HK-2 (cell line): Measurements from ENCODE around the gene TAF4B.
"Not testable (repeated sequence)": the region's sequence is repeated elsewhere in the genome, so short reads cannot be mapped to it uniquely, and the experiment has no call there.

Source experiments
- DNase-seq: peaks from one replicate; pipeline ENCODE4 v3.0.0-alpha.2; 2018; ENCODE audit not compliant: unreplicated experiment

Gene TAF4B

GRCh38 chr18:26238718-26239117, 12.5 kb downstream of the TAF4B start:
- not testable (repeated sequence) for DNase-seq

GRCh38 chr18:26242392-26242791, 16.1 kb downstream of the TAF4B start:
- not testable (repeated sequence) for DNase-seq

GRCh38 chr18:26245434-26245833, 19.2 kb downstream of the TAF4B start:
- DNase-seq: not testable (repeated sequence)

- no peak for DNase-seq
Measured at GRCh38 chr18:26252411-26252810, 26.2 kb downstream of the TAF4B start.

- DNase-seq: not testable (repeated sequence)
Measured at GRCh38 chr18:26254808-26255207, 28.6 kb downstream of the TAF4B start.

GRCh38 chr18:26255695-26256622, 29.7 kb downstream of the TAF4B start:
- DNase-seq: no peak

- DNase-seq: no peak
Measured at GRCh38 chr18:26258711-26259110, 32.5 kb downstream of the TAF4B start.

GRCh38 chr18:26259416-26259815, 33.2 kb downstream of the TAF4B start:
- not testable (repeated sequence) for DNase-seq

- no peak for DNase-seq
Measured at GRCh38 chr18:26262156-26262555, 35.9 kb downstream of the TAF4B start.

- no peak for DNase-seq
Measured at GRCh38 chr18:26267357-26267930, 41.2 kb downstream of the TAF4B start.

- DNase-seq: no peak
Measured at GRCh38 chr18:26268454-26268853, 42.2 kb downstream of the TAF4B start.

- DNase-seq: no peak
Measured at GRCh38 chr18:26271917-26272549, 45.8 kb downstream of the TAF4B start.

- no peak for DNase-seq
Measured at GRCh38 chr18:26277374-26277773, 51.1 kb downstream of the TAF4B start.

- DNase-seq: no peak
Measured at GRCh38 chr18:26279428-26279827, 53.2 kb downstream of the TAF4B start.

GRCh38 chr18:26286008-26286407, 59.8 kb downstream of the TAF4B start:
- DNase-seq: no peak

GRCh38 chr18:26287644-26288043, 61.4 kb downstream of the TAF4B start:
- no peak for DNase-seq

GRCh38 chr18:26290385-26290784, 64.1 kb downstream of the TAF4B start:
- no peak for DNase-seq

- no peak for DNase-seq
Measured at GRCh38 chr18:26293982-26294381, 67.7 kb downstream of the TAF4B start.

GRCh38 chr18:26298107-26298506, 71.9 kb downstream of the TAF4B start:
- DNase-seq: no peak

GRCh38 chr18:26301681-26302080, 75.4 kb downstream of the TAF4B start:
- DNase-seq: peak; percentile 9

GRCh38 chr18:26303222-26303621, 77.0 kb downstream of the TAF4B start:
- DNase-seq: not testable (repeated sequence)

- DNase-seq: no peak
Measured at GRCh38 chr18:26304511-26304910, 78.3 kb downstream of the TAF4B start.
